GM12872 (cell line): Measurements from ENCODE around the gene PATE3.

Source experiments
- CTCF ChIP-seq: IDR thresholded peaks from 3 replicates; pipeline ENCODE4 v1.5.1; 2011; ENCODE audit warnings: low read depth, mild to moderate bottlenecking, low read length, moderate library complexity; ENCODE audit not compliant: insufficient read depth

Gene PATE3

DNA sequence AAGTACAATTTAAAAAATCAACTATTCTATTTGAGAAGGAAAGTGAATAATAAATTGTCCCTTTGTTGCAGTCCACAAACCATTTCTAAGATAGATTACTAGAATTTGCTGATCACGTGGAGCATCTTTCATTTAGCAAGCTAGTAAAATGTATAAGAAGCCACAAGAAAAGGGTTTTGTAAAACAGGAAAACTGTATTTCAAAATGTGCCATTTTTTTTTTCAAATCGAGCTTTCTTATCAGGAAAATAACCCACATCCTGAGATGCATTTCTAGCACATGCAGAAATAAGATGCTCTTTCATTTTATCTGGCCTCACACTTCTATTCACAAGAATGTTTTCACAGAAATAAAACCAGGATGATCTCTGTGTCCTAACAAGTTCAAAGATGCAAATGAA, 3.2 kb upstream of the PATE3 start:
- TF ChIP-seq CTCF, result no peak

DNA sequence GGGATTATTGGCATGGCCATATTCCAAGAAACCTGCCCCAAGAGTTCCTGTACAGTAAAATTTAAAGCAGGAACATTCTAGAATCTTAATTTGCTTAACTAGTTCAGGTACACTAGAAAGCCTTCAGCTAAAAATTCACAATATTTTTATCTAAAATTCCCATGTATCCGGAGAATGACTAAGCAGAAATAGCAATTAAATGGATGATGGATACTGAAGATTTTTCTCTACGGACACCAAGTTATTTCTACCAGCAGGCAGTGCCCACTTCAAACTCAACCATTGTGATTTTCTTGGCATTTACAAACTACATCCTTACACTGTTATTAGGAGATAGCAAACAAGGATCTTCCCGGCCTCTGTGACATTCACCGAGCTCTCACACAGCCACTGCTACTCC, 2.9 kb downstream of the PATE3 start:
- no peak for TF ChIP-seq CTCF

DNA sequence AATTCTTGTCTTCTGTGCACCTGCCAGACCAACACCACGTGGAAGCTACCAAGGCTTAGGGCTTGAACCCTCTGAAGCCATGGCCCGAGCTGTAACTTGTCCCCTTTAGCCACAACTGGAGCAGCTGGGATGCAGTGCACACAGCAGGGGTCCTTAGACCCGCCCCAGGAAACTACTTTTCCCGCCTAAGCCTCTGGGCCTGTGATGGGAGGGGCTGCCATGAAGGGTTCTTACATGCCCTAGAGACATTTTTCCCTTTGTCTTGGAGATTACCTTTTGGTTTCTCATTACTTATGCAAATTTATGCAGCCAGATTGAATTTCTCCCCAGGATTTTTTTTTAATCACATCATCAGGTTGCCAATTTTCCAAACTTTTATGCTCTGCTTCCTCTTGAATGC, 9.7 kb downstream of the PATE3 start:
- TF ChIP-seq CTCF, result no peak

DNA sequence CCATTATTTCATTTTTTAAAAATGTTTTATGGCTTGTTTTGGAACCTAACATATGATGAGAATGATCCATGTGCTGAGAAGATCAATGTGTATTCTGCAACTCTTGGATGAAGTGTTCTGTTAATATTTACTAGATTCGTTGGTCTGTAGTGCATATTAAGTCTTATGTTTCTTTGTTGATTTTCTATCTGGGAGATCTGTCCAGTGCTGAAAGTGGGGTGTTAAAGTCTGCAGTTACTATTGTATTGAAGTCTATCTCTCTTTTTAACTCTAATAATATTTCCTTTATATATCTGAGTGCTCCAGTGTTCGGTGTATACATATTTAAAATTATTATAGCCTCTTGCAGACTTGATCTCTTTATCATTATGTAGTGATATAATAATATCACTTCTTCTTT, 11.9 kb downstream of the PATE3 start:
- TF ChIP-seq CTCF, result no peak

GRCh38 chr11:125802387-125802786, 14.5 kb downstream of the PATE3 start:
- TF ChIP-seq CTCF, result no peak

DNA sequence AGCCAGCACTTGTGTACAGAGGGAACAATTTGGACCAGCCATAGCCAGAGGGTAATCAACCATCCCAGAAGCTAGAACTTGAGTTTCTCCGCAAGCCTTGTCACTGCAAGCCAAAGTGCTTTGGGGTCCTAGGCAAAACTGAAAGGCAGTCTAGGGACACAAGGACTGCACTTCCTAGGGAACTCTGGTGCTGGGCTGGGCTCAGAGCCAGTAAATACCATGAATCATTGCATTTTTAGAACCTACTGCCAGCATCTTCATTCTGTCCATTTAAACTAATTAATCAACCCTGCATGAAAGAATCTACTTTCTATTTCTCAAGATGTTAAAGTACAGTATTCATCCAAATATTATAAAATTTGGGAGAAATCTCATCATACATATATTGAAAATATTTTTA, 20.0 kb downstream of the PATE3 start:
- TF ChIP-seq CTCF, result no peak

DNA sequence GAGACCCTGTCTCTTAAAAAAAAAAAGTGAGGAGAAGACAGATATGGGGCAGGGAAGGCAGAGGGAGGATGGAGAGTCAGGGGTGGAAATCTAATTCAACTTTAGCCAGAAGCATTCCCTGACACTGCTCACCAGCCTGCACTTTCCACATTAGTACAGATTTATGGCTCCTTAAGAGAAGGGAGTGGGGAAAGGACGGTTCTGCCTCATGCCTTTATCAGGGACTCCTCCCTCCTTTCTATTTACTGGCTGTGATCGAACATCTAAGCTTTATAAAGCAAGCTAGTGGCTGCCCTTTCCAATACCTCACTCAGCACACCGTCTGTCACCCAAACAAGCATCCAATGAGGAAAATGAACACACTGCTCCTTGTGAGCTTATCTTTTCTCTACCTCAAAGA, 45.1 kb downstream of the PATE3 start, which contains the start of gene PATE4:
Gene PATE4, plus strand, starts transcription at position 301 of the 400 bp plus-strand sequence. Its CDS starts 44 bp downstream, at position 345.
- TF ChIP-seq CTCF, result no peak

DNA sequence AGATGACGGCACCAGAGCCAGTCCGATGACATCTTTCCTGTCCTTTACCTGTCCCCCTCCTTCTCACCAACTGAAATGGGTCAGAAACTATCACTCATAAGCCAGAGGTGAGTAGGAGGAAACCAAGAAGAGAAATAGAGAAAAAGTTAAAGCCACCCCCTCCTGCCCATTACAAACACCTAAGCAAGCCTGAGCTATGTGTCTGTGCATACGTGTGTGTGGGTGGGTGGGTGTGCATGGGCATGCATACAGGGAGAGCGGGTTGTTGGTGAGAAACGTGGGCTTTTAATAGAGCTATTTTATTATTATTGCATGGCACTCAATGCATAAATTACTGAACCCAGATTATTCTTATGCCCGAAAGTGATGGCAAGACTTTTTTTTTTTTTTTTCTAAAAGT, 47.8 kb downstream of the PATE3 start:
- no peak for TF ChIP-seq CTCF
